ENCODE results near the gene KIAA1191. TPM values are rescaled to one million over a fixed set of nuclear protein-coding genes. Genes with fewer than 3 reads are reported as not detected.
"Not testable (repeated sequence)": the region's sequence is repeated elsewhere in the genome, so short reads cannot be mapped to it uniquely, and the experiment has no call there.

The KIAA1191 gene
- total RNA-seq, 1 experiment from 2014 or later = 119 TPM

- peak; percentile 23 to 30 for TF ChIP-seq CTCF (IDR thresholded peaks at IDR 0.05; ENCODE audit: insufficient read depth in 1 of 2, low read depth in 1 of 2, low read length in 1 of 2, severe bottlenecking in 1 of 2, unreplicated experiment in 1 of 2)
- intact Hi-C loops (cut with micrococcal nuclease; ENCODE audit: unreplicated experiment) = no loop called here
- Histone ChIP-seq H3K9me3 (no peaks in the 10 kb centered on the region), H3K4me3 (ENCODE audit: low read depth, low read length) (no peak overlapping the region), H3K27me3 (replicated peaks; ENCODE audit: control insufficient read depth, insufficient read depth, low read length) (no peaks in the 10 kb centered on the region), H3K4me1 (no peaks in the 10 kb centered on the region), H3K36me3 (ENCODE audit: control insufficient read depth, insufficient read depth, low read length) (peaks cover 1% of the 10 kb centered on the region; the same call in 1 of the 2 replicates)
- Mint-ChIP-seq H3K27me3 (ENCODE audit: insufficient read depth, unreplicated experiment) (no peaks in the 10 kb centered on the region), H3K4me3 (ENCODE audit: unreplicated experiment) (no peak overlapping the region), H3K27ac (ENCODE audit: unreplicated experiment) (no peak overlapping the region), H3K4me1 (ENCODE audit: low read depth, unreplicated experiment) (no peaks in the 10 kb centered on the region), H3K9me3 (ENCODE audit: unreplicated experiment) (no peaks in the 10 kb centered on the region), H3K36me3 (ENCODE audit: insufficient read depth, unreplicated experiment) (peaks cover 55% of the 10 kb centered on the region)
- no TSS peak for BruUV-seq (replicated peaks)
- ChIA-PET CTCF (interaction anchor here (1.0 kb wide), 1 partner anchor 590 kb away, joined by 3 read pairs; no protein-coding TSS in a partner anchor), POLR2A (no interaction called here)
- no peak for DNase-seq
Measured at GRCh38 chr5:176319827-176320554, 41.6 kb downstream of the KIAA1191 start.

GRCh38 chr5:176317534-176318374 lies 43.8 kb downstream of the KIAA1191 start:
- no peak for DNase-seq
- no peaks in the 10 kb centered on the region for H3K4me1 ChIP-seq
- BruUV-seq (replicated peaks) = no TSS peak
- Mint-ChIP-seq H3K9me3 (ENCODE audit: unreplicated experiment) (no peaks in the 10 kb centered on the region), H3K4me3 (ENCODE audit: unreplicated experiment) (no peak overlapping the region), H3K27me3 (ENCODE audit: insufficient read depth, unreplicated experiment) (no peaks in the 10 kb centered on the region), H3K27ac (ENCODE audit: unreplicated experiment) (no peak overlapping the region), H3K36me3 (ENCODE audit: insufficient read depth, unreplicated experiment) (peaks cover 46% of the 10 kb centered on the region), H3K4me1 (ENCODE audit: low read depth, unreplicated experiment) (no peaks in the 10 kb centered on the region)
- ChIA-PET POLR2A (no interaction called here), CTCF (no interaction called here)
- no peaks in the 10 kb centered on the region for H3K9me3 ChIP-seq
- intact Hi-C loops (cut with micrococcal nuclease; ENCODE audit: unreplicated experiment) = no loop called here
- H3K36me3 ChIP-seq (ENCODE audit: control insufficient read depth, insufficient read depth, low read length) = no peaks in the 10 kb centered on the region
- H3K27me3 ChIP-seq (replicated peaks; ENCODE audit: control insufficient read depth, insufficient read depth, low read length) = no peaks in the 10 kb centered on the region
- no peak overlapping the region for H3K4me3 ChIP-seq (ENCODE audit: low read depth, low read length)
- no peak for TF ChIP-seq CTCF (IDR thresholded peaks at IDR 0.05; ENCODE audit: insufficient read depth in 1 of 2, low read depth in 1 of 2, low read length in 1 of 2, severe bottlenecking in 1 of 2, unreplicated experiment in 1 of 2)

- H3K4me3 ChIP-seq (ENCODE audit: low read depth, low read length); H3K9me3 ChIP-seq; H3K27ac Mint-ChIP-seq (ENCODE audit: unreplicated experiment); H3K27me3 ChIP-seq (replicated peaks; ENCODE audit: control insufficient read depth, insufficient read depth, low read length); H3K9me3 Mint-ChIP-seq (ENCODE audit: unreplicated experiment); H3K4me3 Mint-ChIP-seq (ENCODE audit: unreplicated experiment); intact Hi-C loops (cut with micrococcal nuclease; ENCODE audit: unreplicated experiment); H3K36me3 ChIP-seq (ENCODE audit: control insufficient read depth, insufficient read depth, low read length); POLR2A ChIA-PET; H3K4me1 ChIP-seq; BruUV-seq (replicated peaks); H3K4me1 Mint-ChIP-seq (ENCODE audit: low read depth, unreplicated experiment); DNase-seq; CTCF ChIA-PET; H3K27me3 Mint-ChIP-seq (ENCODE audit: insufficient read depth, unreplicated experiment): not testable (repeated sequence)
- H3K36me3 Mint-ChIP-seq (ENCODE audit: insufficient read depth, unreplicated experiment) = peaks cover 51% of the 10 kb centered on the region
Measured at GRCh38 chr5:176305356-176305755, 56.2 kb downstream of the KIAA1191 start.

Small RNAs within 50 kb of the gene (microRNA-seq; reads per million reads assigned to microRNA genes)
- gene MIR1271 = not detected

Other genes starting within 250 kb of the KIAA1191 start
- gene SIMC1, start 123.3 kb downstream of the KIAA1191 start, total RNA-seq (2022) = 40.2 and 42.3 TPM in 2 replicates
- 2.1 and 2.3 TPM in 2 replicates for gene ARL10, start 3.7 kb upstream of the KIAA1191 start, total RNA-seq (2022)
- 48.0 and 56.4 TPM in 2 replicates for gene NOP16, start 26.8 kb upstream of the KIAA1191 start, total RNA-seq (2022)
- gene HIGD2A, start 27.0 kb upstream of the KIAA1191 start, total RNA-seq (2022) = 110 and 118 TPM in 2 replicates
- gene CLTB, start 54.8 kb upstream of the KIAA1191 start, total RNA-seq (2022) = 78.9 and 80.0 TPM in 2 replicates
- gene FAF2, start 86.6 kb upstream of the KIAA1191 start, total RNA-seq (2022) = 55.5 and 57.9 TPM in 2 replicates
- gene RNF44, start 175.6 kb upstream of the KIAA1191 start, total RNA-seq (2022) = 84.2 and 90.8 TPM in 2 replicates
- gene CDHR2, start 187.6 kb upstream of the KIAA1191 start, total RNA-seq (2022) = 0.19 and 0.59 TPM in 2 replicates
- gene GPRIN1, start 248.4 kb upstream of the KIAA1191 start, total RNA-seq (2022) = 3.9 and 5.2 TPM in 2 replicates

Data from Caco-2 (cell line).